Transverse colon (tissue), 4 donors: ENCODE data around the gene ZNF423. TPM values are rescaled to one million over a fixed set of nuclear protein-coding genes. Genes with fewer than 3 reads are reported as not detected.

Source experiments
- DNase-seq: peaks from one replicate; pipeline ENCODE4 v3.0.0-alpha.2; 2019
- H3K27ac ChIP-seq, 4 donors: fragments of 200-600 bp; sonication (generic); 2 replicates each; pipeline ENCODE4 v1.5.1; 2016 to 2018; ENCODE audit warnings: inconsistent platforms in 4 of 4
- H3K27me3 ChIP-seq: fragments of 200-600 bp; sonication (generic); 2 replicates; pipeline ENCODE4 v1.5.1; 2017; ENCODE audit warnings: inconsistent platforms
- H3K36me3 ChIP-seq, 4 donors: fragments of 200-600 bp; sonication (generic); 2 replicates each; pipeline ENCODE4 v1.5.1; 2017 to 2019; ENCODE audit warnings: inconsistent platforms in 4 of 4
- H3K4me1 ChIP-seq, 4 donors: fragments of 200-600 bp; sonication (generic); 2 replicates each; pipeline ENCODE4 v1.5.1; 2017 to 2020; ENCODE audit warnings: inconsistent platforms in 4 of 4
- H3K4me3 ChIP-seq, 4 donors: fragments of 200-600 bp; sonication (generic); 1 replicate in 1 of 4; 2 replicates in 3 of 4; pipeline versions ENCODE4 v1.5.1 to v1.6.1; 2017 to 2019; ENCODE audit warnings: inconsistent platforms in 4 of 4
- H3K9me3 ChIP-seq, 2 donors: fragments of 200-600 bp; sonication (generic); 2 replicates each; pipeline ENCODE4 v1.5.1; 2017 to 2019; ENCODE audit warnings: inconsistent platforms in 2 of 2
- CTCF ChIP-seq, 5 experiments: fragments of 200-600 bp in 3 of 5; fragments of 450-650 bp in 2 of 5; sonication (generic) in 3 of 5; IDR thresholded peaks; 1 replicate in 2 of 5; 2 replicates in 3 of 5; pipeline ENCODE4 v1.5.1; 2016 to 2017; ENCODE audit warnings: antibody characterized with exemption in 5 of 5, inconsistent platforms in 3 of 5, mild to moderate bottlenecking in 2 of 5, moderate library complexity in 1 of 5
- EP300 ChIP-seq: sonication (generic); formaldehyde crosslinking; IDR thresholded peaks from one replicate; pipeline ENCODE4 v1.6.1; 2017; ENCODE audit warnings: antibody characterized with exemption, low read depth
- POLR2A ChIP-seq: fragments of 450-650 bp; IDR thresholded peaks from one replicate; pipeline ENCODE4 v1.6.1; 2016; ENCODE audit warnings: antibody characterized with exemption, mild to moderate bottlenecking, moderate library complexity
- POLR2AphosphoS5 ChIP-seq, 3 donors: sonication (generic); formaldehyde crosslinking; IDR thresholded peaks; one replicate each; pipeline ENCODE4 v1.6.1; 2016; ENCODE audit warnings: antibody characterized with exemption in 3 of 3
- WGBS, 2 donors: methylation state at CpG; one replicate each; pipeline ENCODE4 v1.1.5; 2018; ENCODE audit warnings: low coverage in 1 of 2; 5-methylcytosine and 5-hydroxymethylcytosine counted together
- in situ Hi-C, 4 donors: fragments of 200-750 bp; cut with MboI; loops; one replicate each; pipeline versions ENCODE4 v1.15.0 to v1.15.1; 2017; ENCODE audit warnings: low sequenced_read_pairs in 3 of 4, low pct_ligation_motif_present in 1 of 4, low pct_unique_long_range_greater_than_20kb in 1 of 4
- intact Hi-C: fragments of 100-400 bp; cut with DNase I; formaldehyde crosslinking; loops from one replicate; pipeline ENCODE4 v1.15.1; 2023; ENCODE audit warnings: low total_unique reads
- total RNA-seq, 4 donors: library from RNA; depleted of rRNA; stranded (reverse); fragments of >200 nt; gene quantifications; one replicate each; pipeline ENCODE4 v1.1.0, GENCODE V29; 2016

ZNF423 gene
- total RNA-seq, 4 donors from 2014 or later: 4.9 to 13.1 (median 7.2) TPM

GRCh38 chr16:49602976-49603310, 253.0 kb downstream of the ZNF423 start:
- Histone ChIP-seq H3K36me3 (no peaks in the 10 kb centered on the region), H3K4me3 (no peak overlapping the region), H3K27ac (no peak overlapping the region), H3K9me3 (no peaks in the 10 kb centered on the region), H3K4me1 (peaks cover 0 to 2% (median 0%) of the 10 kb centered on the region in 4 donors), H3K27me3 (no peaks in the 10 kb centered on the region)
- in situ Hi-C loops (loop anchor here in 1 of 4 donors (25.0 kb wide), 1 partner anchor 259 kb away; the partner anchor contains the start of gene ZNF423), intact Hi-C loops (no loop called here)
- DNase-seq: no peak
- WGBS, 2 donors: 90 to 94% methylated on average over 6 to 9 of the region's 9 CpGs
- no peak for TF ChIP-seq POLR2AphosphoS5 (IDR thresholded peaks at IDR 0.05)

- no peaks in the 10 kb centered on the region for H3K36me3 ChIP-seq
- in situ Hi-C loops: loop anchor here in 1 of 4 donors (25.0 kb wide), 1 partner anchor 260 kb away; the partner anchor contains the start of gene ZNF423
- no peaks in the 10 kb centered on the region for H3K4me1 ChIP-seq
- DNase-seq: no peak
- H3K4me3 ChIP-seq: no peak overlapping the region
- no peak overlapping the region for H3K27ac ChIP-seq
- TF ChIP-seq CTCF (IDR thresholded peaks at IDR 0.05): no peak
- no peak for TF ChIP-seq EP300
- TF ChIP-seq POLR2AphosphoS5 (IDR thresholded peaks at IDR 0.05): no peak
- no peak for TF ChIP-seq POLR2A
- H3K27me3 ChIP-seq: no peaks in the 10 kb centered on the region
- intact Hi-C loops: no loop called here
- no peaks in the 10 kb centered on the region for H3K9me3 ChIP-seq
- 86 to 97% methylated on average over 6 to 21 of the region's 22 CpGs for WGBS, 2 donors
These were observed 253.5 kb downstream of the ZNF423 start for GRCh38 chr16:49602201-49602975.

- no peaks in the 10 kb centered on the region for H3K27me3 ChIP-seq
- no peak overlapping the region for H3K4me3 ChIP-seq
- H3K4me1 ChIP-seq: peaks cover 0 to 4% (median under 1%) of the 10 kb centered on the region in 4 donors
- in situ Hi-C loops: loop anchor here in 1 of 4 donors (25.0 kb wide), 1 partner anchor 261 kb away; the partner anchor contains the start of gene ZNF423
- no peaks in the 10 kb centered on the region for H3K36me3 ChIP-seq
- H3K9me3 ChIP-seq: no peaks in the 10 kb centered on the region
- H3K27ac ChIP-seq: no peak overlapping the region
- intact Hi-C loops: no loop called here
- 75 to 80% methylated on average over 1 to 5 of the region's 6 CpGs for WGBS, 2 donors
- TF ChIP-seq POLR2AphosphoS5 (IDR thresholded peaks at IDR 0.05) (no peak), EP300 (no peak), CTCF (IDR thresholded peaks at IDR 0.05) (no peak), POLR2A (no peak)
- no peak for DNase-seq
These were observed 254.3 kb downstream of the ZNF423 start for GRCh38 chr16:49601576-49601975.

- no peaks in the 10 kb centered on the region for H3K9me3 ChIP-seq
- WGBS, 2 donors: 87 to 96% methylated on average over 4 to 8 of the region's 8 CpGs
- TF ChIP-seq POLR2AphosphoS5 (IDR thresholded peaks at IDR 0.05) (no peak), CTCF (IDR thresholded peaks at IDR 0.05) (no peak), EP300 (no peak), POLR2A (no peak)
- no peak overlapping the region for H3K4me3 ChIP-seq
- intact Hi-C loops: no loop called here
- H3K36me3 ChIP-seq: no peaks in the 10 kb centered on the region
- in situ Hi-C loops: loop anchor here in 1 of 4 donors (25.0 kb wide), 1 partner anchor 261 kb away; the partner anchor contains the start of gene ZNF423
- no peak for DNase-seq
- no peak overlapping the region for H3K27ac ChIP-seq
- H3K4me1 ChIP-seq: peaks cover 0 to 9% (median 4%) of the 10 kb centered on the region in 4 donors
- no peaks in the 10 kb centered on the region for H3K27me3 ChIP-seq
These were observed 254.9 kb downstream of the ZNF423 start for GRCh38 chr16:49600976-49601375.
